Ovary (tissue), 9 donors: ENCODE results near the gene PARD3. TPM values are rescaled to one million over a fixed set of nuclear protein-coding genes. Genes with fewer than 3 reads are reported as not detected.

ENCODE experiments used
- DNase-seq, 5 donors: peaks; one replicate each; pipeline ENCODE4 v3.0.0-alpha.2; 2019 to 2020
- H3K27ac ChIP-seq, 2 donors: fragments of 200-600 bp; one replicate each; pipeline versions ENCODE4 v1.5.1 to v1.8.0; 2019 to 2022
- H3K27me3 ChIP-seq: fragments of 200-600 bp; one replicate; pipeline ENCODE4 v1.8.0; 2022
- H3K36me3 ChIP-seq: fragments of 200-600 bp; sonication (generic); one replicate; pipeline ENCODE4 v1.5.1; 2019
- H3K4me1 ChIP-seq: one replicate; pipeline ENCODE4 v1.8.1; 2013; ENCODE audit warnings: mild to moderate bottlenecking, moderate library complexity; ENCODE audit not compliant: insufficient read depth
- H3K4me3 ChIP-seq: fragments of 200-600 bp; sonication (generic); one replicate; pipeline ENCODE4 v1.5.1; 2017
- H3K9me3 ChIP-seq, 2 donors: fragments of 200-600 bp in 1 of 2; sonication (generic) in 1 of 2; one replicate each; pipeline versions ENCODE4 v1.5.1 to v1.8.1; 2013 to 2019; ENCODE audit warnings: mild to moderate bottlenecking in 1 of 2, moderate library complexity in 1 of 2
- CTCF ChIP-seq, 3 donors: fragments of 450-650 bp in 2 of 3; fragments of 200-600 bp in 1 of 3; IDR thresholded peaks; one replicate each; pipeline versions ENCODE4 v1.5.1 to v1.8.0; 2016 to 2022; ENCODE audit warnings: antibody characterized with exemption in 3 of 3, mild to moderate bottlenecking in 1 of 3
- EP300 ChIP-seq: sonication (generic); formaldehyde crosslinking; IDR thresholded peaks from one replicate; pipeline ENCODE4 v1.6.1; 2017; ENCODE audit warnings: antibody characterized with exemption
- POLR2A ChIP-seq: fragments of 450-650 bp; IDR thresholded peaks from one replicate; pipeline ENCODE4 v1.6.1; 2017; ENCODE audit warnings: antibody characterized with exemption, mild to moderate bottlenecking, moderate library complexity
- WGBS, 3 donors: extraction: QIAGEN DNeasy Blood & Tissue Kit in 1 of 3; methylation state at CpG; one replicate each; pipeline versions ENCODE4 v1.1.5 to v1.1.7; 2013 to 2017; 5-methylcytosine and 5-hydroxymethylcytosine counted together
- intact Hi-C, 4 donors: fragments of 100-400 bp; cut with DNase I; formaldehyde crosslinking; loops; one replicate each; pipeline versions ENCODE4 v1.11.0 to v1.15.1; 2022 to 2023
- polyA plus RNA-seq, 2 donors: library from polyadenylated mRNA; stranded (reverse); fragments of 200-250 nt in 1 of 2; fragments of 350-450 nt in 1 of 2; fragmentation: Illumina TruSeq in 1 of 2; extraction: RNeasy Lipid Tissue Mini Kit (QIAGEN cat#74804) in 1 of 2; gene quantifications; one replicate each; pipeline ENCODE4 v1.2.3, GENCODE V29; 2013 to 2014
- total RNA-seq, 7 donors: library from RNA; depleted of rRNA in 2 of 7; stranded (reverse); fragments of >200 nt in 2 of 7; fragmentation: NEBNext Ultra II Directional in 3 of 7; extraction: Animal tissue kit (Norgen Biotek cat#: 25700) in 3 of 7; gene quantifications; one replicate each; pipeline versions ENCODE4 v1.1.0 to v1.2.4, GENCODE V29; 2016 to 2023
- donor health status: DM: no; HTN: no; CAD: no; lungs with moderate emphysema.
- donor health status: DM: no; HTN: no; CAD: no.
- donor health status: Bipolar disorder and iron deficiency.
- donor health status: DM: yes; HTN: yes; CAD: no.
- donor health status: DM: no; HTN: no; CAD: no.
- donor health status: DM: yes; HTN: yes; CAD: no.

The PARD3 gene
- total and polyA plus RNA-seq, 9 donors = 31.8 to 92.3 (median 67.1) TPM

GRCh38 chr10:34580643-34581042 lies 234.5 kb downstream of the PARD3 start:
- no peaks in the 10 kb centered on the region for H3K36me3 ChIP-seq
- intact Hi-C loops = no loop called here
- no peak overlapping the region for H3K4me3 ChIP-seq
- H3K4me1 ChIP-seq = peaks cover 3% of the 10 kb centered on the region
- 74 to 79% (median 79%) methylated on average over 3 of the region's 3 CpGs for WGBS, 3 donors
- H3K27ac ChIP-seq = no peak overlapping the region
- no peaks in the 10 kb centered on the region for H3K9me3 ChIP-seq
- TF ChIP-seq EP300 (no peak), CTCF (IDR thresholded peaks at IDR 0.05) (no peak), POLR2A (no peak)
- DNase-seq = no peak
- no peaks in the 10 kb centered on the region for H3K27me3 ChIP-seq

- TF ChIP-seq POLR2A (no peak), CTCF (IDR thresholded peaks at IDR 0.05) (no peak), EP300 (no peak)
- Histone ChIP-seq H3K4me1 (peaks cover 3% of the 10 kb centered on the region), H3K36me3 (no peaks in the 10 kb centered on the region), H3K9me3 (no peaks in the 10 kb centered on the region), H3K27me3 (no peaks in the 10 kb centered on the region), H3K4me3 (no peak overlapping the region), H3K27ac (no peak overlapping the region)
- no peak for DNase-seq
- intact Hi-C loops = no loop called here
- WGBS, 3 donors = 87 to 94% (median 92%) methylated on average over 6 of the region's 6 CpGs
These were observed 234.9 kb downstream of the PARD3 start for GRCh38 chr10:34580214-34580613.

- TF ChIP-seq EP300 (no peak), POLR2A (no peak), CTCF (IDR thresholded peaks at IDR 0.05) (no peak)
- intact Hi-C loops = no loop called here
- 97 to 100% (median 97%) methylated on average over 1 of the region's 1 CpG for WGBS, 3 donors
- no peak for DNase-seq
- Histone ChIP-seq H3K27me3 (no peaks in the 10 kb centered on the region), H3K9me3 (no peaks in the 10 kb centered on the region), H3K4me1 (peaks cover 4% of the 10 kb centered on the region), H3K4me3 (no peak overlapping the region), H3K36me3 (no peaks in the 10 kb centered on the region), H3K27ac (no peak overlapping the region)
These were observed 236.6 kb downstream of the PARD3 start for GRCh38 chr10:34578468-34578867.

- no peaks in the 10 kb centered on the region for H3K36me3 ChIP-seq
- 31 to 34% (median 33%) methylated on average over 4 of the region's 4 CpGs for WGBS, 3 donors
- no peak for TF ChIP-seq EP300
- TF ChIP-seq POLR2A = no peak
- no peak for TF ChIP-seq CTCF (IDR thresholded peaks at IDR 0.05)
- no peak overlapping the region for H3K27ac ChIP-seq
- H3K27me3 ChIP-seq = no peaks in the 10 kb centered on the region
- DNase-seq = no peak
- intact Hi-C loops = no loop called here
- H3K4me1 ChIP-seq = peaks cover 1% of the 10 kb centered on the region
- H3K9me3 ChIP-seq = no peaks in the 10 kb centered on the region
- H3K4me3 ChIP-seq = no peak overlapping the region
These were observed 238.3 kb downstream of the PARD3 start for GRCh38 chr10:34576797-34577196.

DNA sequence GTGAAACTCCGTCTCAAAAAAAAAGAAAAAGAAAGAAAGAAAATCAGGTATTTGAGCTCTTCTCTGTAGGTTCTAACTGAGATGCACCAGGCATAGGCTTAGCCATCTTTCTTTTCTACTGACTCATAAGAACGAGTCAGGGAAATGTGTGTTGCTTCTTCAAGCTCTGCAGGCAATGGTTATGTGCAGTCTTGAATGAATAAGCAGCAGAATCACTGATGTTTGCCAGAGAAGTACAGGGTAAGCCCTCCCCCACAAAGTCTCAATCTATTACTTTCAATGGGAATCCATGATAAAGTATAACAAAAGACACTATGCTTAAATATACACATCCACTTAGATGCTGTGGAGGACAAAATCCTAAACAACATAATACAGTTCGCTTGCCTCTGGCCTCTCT lies 239.2 kb downstream of the PARD3 start:
- TF ChIP-seq CTCF (IDR thresholded peaks at IDR 0.05) (no peak), EP300 (no peak), POLR2A (no peak)
- DNase-seq = no peak
- H3K4me3 ChIP-seq = no peak overlapping the region
- intact Hi-C loops = no loop called here
- no peaks in the 10 kb centered on the region for H3K36me3 ChIP-seq
- H3K27ac ChIP-seq = no peak overlapping the region
- H3K9me3 ChIP-seq = no peaks in the 10 kb centered on the region
- 83 to 90% (median 90%) methylated on average over 3 of the region's 3 CpGs for WGBS, 3 donors
- peaks cover 1% of the 10 kb centered on the region for H3K4me1 ChIP-seq
- H3K27me3 ChIP-seq = no peaks in the 10 kb centered on the region
